ENCODE results near the gene WNT7B. TPM values are rescaled to one million over a fixed set of nuclear protein-coding genes. Genes with fewer than 3 reads are reported as not detected.

Gene WNT7B
- total and polyA plus RNA-seq, 2 donors (not counting 1 experiment from before 2014, with no cell fraction given), result 0.22 to 0.67 TPM

- no peaks in the 10 kb centered on the region for H4K20me1 ChIP-seq (ENCODE audit: control insufficient read depth, insufficient read depth, low read length, poor library complexity, severe bottlenecking)
- Mint-ChIP-seq H3K4me1 (peaks cover 4% of the 10 kb centered on the region), H3K4me3 (no peak overlapping the region), H3K27me3 (peaks cover 40% of the 10 kb centered on the region), H3K27ac (no peak overlapping the region), H3K9me3 (ENCODE audit: insufficient read depth) (no peaks in the 10 kb centered on the region)
- H3K4me3 ChIP-seq (ENCODE audit: control extremely low read depth in 1 of 5, extremely low read depth in 1 of 5, insufficient read depth in 1 of 5, low read depth in 2 of 5, low read length in 4 of 5), result no peak overlapping the region
- DNase-seq, result no peak
- H2AFZ ChIP-seq (ENCODE audit: insufficient read depth, low read depth, low read length, poor library complexity, severe bottlenecking), result no peak overlapping the region
- ATAC-seq (ENCODE audit: low read depth), result no peak
- WGBS (ENCODE audit: insufficient coverage), result 92% methylated on average over 11 of the region's 11 CpGs
- peaks cover 0 to 7% (median 0%) of the 10 kb centered on the region in 3 donors for H3K9me3 ChIP-seq (ENCODE audit: control extremely low read depth in 1 of 3, control insufficient read depth in 2 of 3, insufficient read depth in 1 of 3, low read length in 2 of 3)
- H3K27ac ChIP-seq (ENCODE audit: low read length in 2 of 2), result no peak overlapping the region
- peaks cover 0 to 56% (median 14%) of the 10 kb centered on the region in 4 experiments for H3K27me3 ChIP-seq (replicated peaks in 1 of 4; ENCODE audit: control extremely low read depth in 1 of 4, control insufficient read depth in 3 of 4, insufficient read depth in 4 of 4, low read length in 3 of 4)
- peaks cover 1 to 2% of the 10 kb centered on the region in 2 donors for H3K4me1 ChIP-seq (ENCODE audit: control insufficient read depth in 2 of 2, insufficient read depth in 2 of 2, low read length in 2 of 2)
- POLR2A ChIA-PET, result no interaction called here
- no peak overlapping the region for H3K9ac ChIP-seq (ENCODE audit: low read length)
- CTCF ChIA-PET, result interaction anchor here (1.1 to 1.2 kb wide), 2 partner anchors 9 to 318 kb away, joined by 3 read pairs; no protein-coding TSS in a partner anchor
- no peaks in the 10 kb centered on the region for H3K36me3 ChIP-seq (replicated peaks in 1 of 2; ENCODE audit: control extremely low read depth in 1 of 2, control insufficient read depth in 1 of 2, extremely low read depth in 1 of 2, insufficient read depth in 2 of 2, low read length in 1 of 2)
- H3K4me2 ChIP-seq (replicated peaks; ENCODE audit: low read depth, low read length, poor library complexity, severe bottlenecking), result no peak overlapping the region
- intact Hi-C loops (cut with micrococcal nuclease), result no loop called here
- no peaks in the 10 kb centered on the region for H3K79me2 ChIP-seq (ENCODE audit: control insufficient read depth, insufficient read depth, low read length)
- no peak for TF ChIP-seq EZH2 (IDR thresholded peaks at IDR 0.05; ENCODE audit: borderline replicate concordance, insufficient read depth, low read depth, low read length, poor library complexity, severe bottlenecking)
- no peak for TF ChIP-seq CTCF (IDR thresholded peaks at IDR 0.05)
Observed at GRCh38 chr22:45965563-45965962, 11.4 kb downstream of the WNT7B start.

GRCh38 chr22:45964926-45965527, 11.9 kb downstream of the WNT7B start:
- Histone ChIP-seq H3K36me3 (replicated peaks in 1 of 2; ENCODE audit: control extremely low read depth in 1 of 2, control insufficient read depth in 1 of 2, extremely low read depth in 1 of 2, insufficient read depth in 2 of 2, low read length in 1 of 2) (no peaks in the 10 kb centered on the region), H3K27ac (ENCODE audit: low read length in 2 of 2) (no peak overlapping the region), H3K79me2 (ENCODE audit: control insufficient read depth, insufficient read depth, low read length) (no peaks in the 10 kb centered on the region), H4K20me1 (ENCODE audit: control insufficient read depth, insufficient read depth, low read length, poor library complexity, severe bottlenecking) (no peaks in the 10 kb centered on the region), H2AFZ (ENCODE audit: insufficient read depth, low read depth, low read length, poor library complexity, severe bottlenecking) (no peak overlapping the region), H3K4me1 (ENCODE audit: control insufficient read depth in 2 of 2, insufficient read depth in 2 of 2, low read length in 2 of 2) (no peaks in the 10 kb centered on the region), H3K9me3 (ENCODE audit: control extremely low read depth in 1 of 3, control insufficient read depth in 2 of 3, insufficient read depth in 1 of 3, low read length in 2 of 3) (peaks cover 0 to 7% (median 0%) of the 10 kb centered on the region in 3 donors), H3K9ac (ENCODE audit: low read length) (no peak overlapping the region), H3K4me3 (ENCODE audit: control extremely low read depth in 1 of 5, extremely low read depth in 1 of 5, insufficient read depth in 1 of 5, low read depth in 2 of 5, low read length in 4 of 5) (no peak overlapping the region), H3K4me2 (replicated peaks; ENCODE audit: low read depth, low read length, poor library complexity, severe bottlenecking) (no peak overlapping the region), H3K27me3 (replicated peaks in 1 of 4; ENCODE audit: control extremely low read depth in 1 of 4, control insufficient read depth in 3 of 4, insufficient read depth in 4 of 4, low read length in 3 of 4) (peaks cover 0 to 51% (median 13%) of the 10 kb centered on the region in 4 experiments)
- Mint-ChIP-seq H3K4me1 (peaks cover 4% of the 10 kb centered on the region), H3K4me3 (no peak overlapping the region), H3K9me3 (ENCODE audit: insufficient read depth) (no peaks in the 10 kb centered on the region), H3K27me3 (peaks cover 41% of the 10 kb centered on the region), H3K27ac (no peak overlapping the region)
- ATAC-seq (ENCODE audit: low read depth) (no peak), DNase-seq (no peak)
- ChIA-PET CTCF (interaction anchor here (1.1 to 1.2 kb wide), 2 partner anchors 9 to 317 kb away, joined by 3 read pairs; no protein-coding TSS in a partner anchor), POLR2A (no interaction called here)
- intact Hi-C loops (cut with micrococcal nuclease), result no loop called here
- WGBS (ENCODE audit: insufficient coverage), result 52% methylated on average over 8 of the region's 12 CpGs
- no peak for TF ChIP-seq EZH2 (IDR thresholded peaks at IDR 0.05; ENCODE audit: borderline replicate concordance, insufficient read depth, low read depth, low read length, poor library complexity, severe bottlenecking)
- TF ChIP-seq CTCF (IDR thresholded peaks at IDR 0.05), result no peak

Measured in B cell (primary cell).